IPS-11a (cell line): Measurements from ENCODE around the gene PSMB5.

ENCODE experiments used
- H3K4me3 ChIP-seq: one replicate; pipeline ENCODE4 v1.5.1; 2013; ENCODE audit warnings: low read depth, low read length, control low read depth

PSMB5 gene

DNA sequence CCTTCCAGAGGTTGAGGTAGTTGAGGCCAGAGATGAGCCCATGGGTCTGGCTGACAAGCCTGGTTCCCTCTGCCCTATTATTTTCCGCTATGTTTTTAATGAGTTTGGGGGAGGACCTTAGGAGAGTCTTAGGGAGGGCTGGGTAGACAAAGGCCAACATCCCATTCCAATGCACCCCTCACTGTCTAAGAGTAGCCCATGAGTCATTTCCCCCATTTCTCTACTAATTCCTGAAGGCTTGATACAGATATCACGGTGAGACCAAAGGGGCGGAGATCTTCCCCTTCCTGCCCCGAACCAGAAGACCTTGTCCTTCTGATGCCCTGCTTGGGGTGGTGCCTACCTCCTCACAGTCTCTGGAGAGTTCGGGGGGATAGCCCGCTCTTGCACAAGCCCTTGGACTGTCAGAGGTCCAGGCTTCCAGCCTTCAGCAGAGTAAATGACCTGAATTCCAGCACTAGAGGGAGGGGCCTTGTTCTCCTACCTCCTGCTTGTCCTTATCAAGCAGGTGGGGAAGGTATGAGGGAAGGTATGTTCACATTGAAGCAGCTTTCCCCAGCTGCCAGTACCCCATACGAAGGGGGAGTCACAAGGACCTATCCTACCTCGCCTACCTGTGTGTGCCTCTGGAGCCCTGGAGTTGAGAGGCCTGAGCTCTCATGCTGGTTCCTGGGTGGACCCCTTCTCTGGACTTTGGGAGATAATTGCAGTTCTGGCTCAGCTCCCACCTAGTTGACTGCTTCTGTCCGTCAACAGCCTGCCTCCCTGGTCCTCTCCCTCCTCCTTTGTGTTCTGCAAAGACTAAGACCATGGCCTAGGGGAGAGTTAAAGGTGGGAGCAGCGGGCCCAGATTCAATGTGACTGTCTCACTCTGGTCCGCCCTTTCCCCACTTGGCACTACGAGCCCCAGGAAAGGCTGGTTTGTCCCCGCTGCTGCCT, 11.0 kb upstream of the PSMB5 start:
- H3K4me3 ChIP-seq = no peak overlapping the region

DNA sequence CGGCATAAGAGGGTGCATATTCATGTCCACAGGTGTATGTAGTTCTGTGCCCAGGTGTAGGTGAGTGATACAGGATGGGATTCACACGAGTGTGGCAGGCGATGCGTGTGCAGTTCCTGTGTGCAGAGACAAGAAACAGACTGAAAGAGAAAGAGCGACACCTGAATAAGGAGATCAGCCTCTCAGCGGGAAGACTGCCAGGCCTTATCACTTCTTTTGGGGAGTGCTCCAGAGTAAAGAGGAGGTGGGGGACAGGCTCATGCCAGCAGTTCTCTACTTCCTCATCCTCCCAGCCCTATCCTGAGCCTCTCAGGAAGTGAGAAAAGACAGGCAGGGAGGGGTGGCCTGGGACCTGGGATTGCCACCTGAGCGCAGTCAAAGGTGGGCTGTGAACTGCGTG, 10.1 kb upstream of the PSMB5 start:
- H3K4me3 ChIP-seq = no peak overlapping the region

DNA sequence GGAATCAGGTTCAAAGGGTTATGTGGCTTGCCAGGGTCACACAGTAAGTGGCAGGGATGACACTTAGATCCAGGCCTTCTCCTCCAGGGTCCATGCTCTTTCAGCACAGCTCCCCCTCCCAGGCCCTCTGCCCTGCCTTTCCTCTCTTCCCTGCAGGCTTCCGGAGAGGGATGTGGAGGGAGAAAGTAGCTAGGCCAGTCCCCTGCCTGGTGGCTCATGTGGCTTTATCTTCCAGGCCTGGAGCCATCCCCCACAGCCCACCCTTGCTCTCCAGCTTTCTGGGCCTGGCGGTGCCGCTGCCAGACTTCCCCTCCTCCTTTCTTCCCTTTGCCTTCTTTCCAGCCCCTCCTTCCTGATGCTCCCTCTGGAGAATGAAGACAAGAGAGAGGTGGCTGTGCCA, 9.1 kb upstream of the PSMB5 start:
- no peak overlapping the region for H3K4me3 ChIP-seq

DNA sequence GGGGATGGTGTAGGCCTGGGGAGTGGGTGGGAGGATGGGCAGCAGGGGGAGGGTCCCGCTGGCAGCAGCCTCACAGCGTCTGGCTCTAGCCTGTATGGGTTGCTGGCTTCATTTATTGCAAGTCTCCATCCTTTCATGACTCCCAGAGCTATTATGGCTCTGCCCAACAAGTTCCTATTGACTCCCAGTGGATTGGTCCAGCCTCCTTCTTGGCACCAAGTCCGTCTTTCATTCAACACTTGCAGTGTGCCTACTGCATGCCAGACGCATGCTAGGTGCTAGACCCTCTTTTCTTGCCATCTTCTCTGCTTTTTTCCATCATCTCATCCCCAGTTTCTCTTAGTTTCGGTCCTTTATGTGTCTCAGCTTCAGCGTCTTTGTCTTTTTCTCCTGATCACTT, 8.4 kb upstream of the PSMB5 start:
- no peak overlapping the region for H3K4me3 ChIP-seq

DNA sequence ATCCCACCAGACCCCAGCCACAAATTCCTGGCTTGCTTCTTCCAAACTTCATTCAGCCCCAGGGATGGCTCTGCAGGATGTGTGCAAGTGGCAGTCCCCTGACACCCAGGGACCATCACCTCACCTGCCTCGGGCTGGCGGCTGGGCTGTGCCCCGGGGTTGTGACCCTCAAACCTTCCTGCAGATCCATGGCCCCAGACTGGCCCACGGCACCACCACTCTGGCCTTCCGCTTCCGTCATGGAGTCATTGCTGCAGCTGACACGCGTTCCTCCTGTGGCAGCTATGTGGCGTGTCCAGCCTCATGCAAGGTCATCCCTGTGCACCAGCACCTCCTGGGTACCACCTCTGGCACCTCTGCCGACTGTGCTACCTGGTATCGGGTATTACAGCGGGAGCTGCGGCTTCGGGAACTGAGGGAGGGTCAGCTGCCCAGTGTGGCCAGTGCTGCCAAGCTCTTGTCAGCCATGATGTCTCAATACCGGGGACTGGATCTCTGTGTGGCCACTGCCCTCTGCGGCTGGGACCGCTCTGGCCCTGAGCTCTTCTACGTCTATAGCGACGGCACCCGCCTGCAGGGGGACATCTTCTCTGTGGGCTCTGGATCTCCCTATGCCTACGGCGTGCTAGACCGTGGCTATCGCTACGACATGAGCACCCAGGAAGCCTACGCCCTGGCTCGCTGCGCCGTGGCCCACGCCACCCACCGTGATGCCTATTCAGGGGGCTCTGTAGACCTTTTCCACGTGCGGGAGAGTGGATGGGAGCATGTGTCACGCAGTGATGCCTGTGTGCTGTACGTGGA, 7.7 kb upstream of the PSMB5 start, which contains the start of gene PSMB11:
Gene PSMB11 (plus strand): TSS at position 51 of the 804 bp plus-strand sequence. CDS start 14 bp downstream, at position 65.
- no peak within 1 kb of the TSS for H3K4me3 ChIP-seq

DNA sequence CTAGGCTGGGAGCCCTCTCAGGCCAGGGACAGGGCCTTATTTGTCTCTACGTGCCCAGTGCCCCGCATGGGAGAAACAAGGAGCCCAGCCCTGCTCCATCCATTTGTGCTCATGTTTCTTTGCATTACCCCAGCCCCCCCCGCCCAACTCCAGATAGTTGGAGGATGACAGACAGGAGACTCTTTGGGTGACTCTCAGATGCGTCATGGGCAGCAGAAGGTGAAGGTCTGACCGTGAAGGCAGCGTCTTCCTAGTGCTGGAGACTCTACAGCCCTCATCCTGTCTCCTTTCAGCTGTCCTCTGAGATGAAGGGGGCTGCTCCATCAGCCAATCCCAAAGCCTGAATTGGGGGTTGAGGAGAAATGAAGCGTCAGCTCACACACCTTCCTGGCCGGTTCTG, 7.0 kb upstream of the PSMB5 start:
- no peak overlapping the region for H3K4me3 ChIP-seq

DNA sequence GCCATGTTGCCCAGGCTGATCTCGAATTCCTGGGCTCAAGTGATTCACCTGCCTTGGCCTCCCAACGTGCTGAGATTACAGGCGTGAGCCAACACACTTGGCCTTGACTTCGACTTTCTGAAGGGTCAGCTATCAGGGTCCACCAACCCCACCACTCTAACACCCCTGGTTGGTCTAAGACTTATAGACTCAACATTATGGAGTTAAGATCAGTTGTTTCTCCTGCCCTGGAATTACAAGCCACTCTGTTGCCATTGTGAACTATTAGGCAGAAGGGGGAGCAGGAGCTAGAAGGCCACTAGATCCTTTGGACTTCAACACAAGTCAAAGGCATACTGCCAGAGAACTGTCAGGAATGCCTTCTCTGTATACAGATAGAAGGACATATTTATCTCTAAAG, 5.4 kb upstream of the PSMB5 start:
- H3K4me3 ChIP-seq = no peak overlapping the region

DNA sequence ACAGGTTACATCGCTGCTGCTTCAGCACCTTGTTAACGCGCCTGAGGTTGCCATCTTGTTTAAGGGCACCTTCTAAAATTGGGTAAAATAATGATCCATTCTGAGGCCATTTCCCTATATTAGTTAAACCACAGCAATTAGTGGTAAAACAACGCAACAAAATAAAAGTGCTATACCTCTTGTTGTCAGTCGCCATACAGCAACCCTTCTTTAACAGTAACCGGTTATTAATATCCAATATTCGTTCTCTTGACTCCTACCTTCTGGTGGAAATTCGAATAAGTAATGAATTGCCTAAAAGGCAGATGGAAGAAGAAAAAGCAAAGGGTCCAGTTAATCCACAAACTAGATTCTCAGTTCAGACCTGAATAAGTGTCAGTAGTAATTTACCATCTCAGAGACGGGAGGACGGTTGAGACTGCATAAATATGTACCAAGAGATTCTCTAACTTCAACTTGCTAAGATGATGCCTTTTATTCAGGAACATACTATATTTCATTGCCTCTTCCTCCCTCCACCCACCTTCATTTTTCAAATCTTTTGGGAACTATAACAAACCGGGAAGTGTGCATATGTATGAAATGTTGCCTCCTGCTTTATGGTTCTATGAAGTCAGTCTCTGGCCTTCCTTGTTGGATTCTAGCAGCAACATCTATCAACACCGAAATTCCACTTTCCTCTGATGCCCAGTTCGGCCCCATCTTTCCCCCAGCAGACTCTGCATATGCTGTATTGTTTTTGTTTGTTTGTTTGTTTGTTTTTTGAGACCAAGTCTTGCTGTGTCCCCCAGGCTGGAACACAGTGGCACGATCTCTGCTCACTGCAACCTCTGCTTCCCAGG, 824 bp upstream of the PSMB5 start:
- peak overlapping the region; percentile 98 for H3K4me3 ChIP-seq

DNA sequence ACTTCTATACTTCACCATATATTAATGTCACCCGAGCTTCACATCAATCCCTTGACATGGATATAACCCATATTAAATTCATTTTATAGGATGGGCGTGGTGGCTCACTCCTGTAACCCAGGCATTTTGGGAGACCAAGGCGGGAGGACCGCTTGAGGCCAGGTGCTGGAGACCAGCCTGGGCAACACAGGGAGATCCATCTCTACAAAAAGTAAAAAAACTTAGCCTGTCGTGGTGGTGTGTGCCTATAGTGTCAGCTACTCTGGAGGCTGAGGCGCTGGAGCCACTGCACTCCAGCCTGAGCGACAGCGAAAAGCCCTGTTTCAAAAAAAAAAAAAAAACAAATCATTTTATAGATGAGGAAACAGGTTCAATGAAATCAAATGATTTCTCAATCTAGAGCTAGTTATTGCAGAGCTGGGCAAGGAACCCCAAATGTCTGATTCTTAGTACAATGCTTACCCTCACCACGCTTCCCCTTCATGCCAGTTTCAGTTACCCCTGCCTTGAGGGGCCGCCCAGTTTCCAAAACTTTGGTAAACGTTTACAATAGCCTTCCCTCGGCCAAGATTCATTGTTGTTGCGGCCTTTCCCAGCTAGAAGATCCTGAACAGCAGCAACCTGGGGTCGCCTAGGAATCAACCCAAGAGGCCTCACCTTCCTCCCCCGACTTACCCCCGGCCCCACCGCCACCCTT, 751 bp downstream of the PSMB5 start:
- H3K4me3 ChIP-seq = peak overlapping the region; percentile 98

DNA sequence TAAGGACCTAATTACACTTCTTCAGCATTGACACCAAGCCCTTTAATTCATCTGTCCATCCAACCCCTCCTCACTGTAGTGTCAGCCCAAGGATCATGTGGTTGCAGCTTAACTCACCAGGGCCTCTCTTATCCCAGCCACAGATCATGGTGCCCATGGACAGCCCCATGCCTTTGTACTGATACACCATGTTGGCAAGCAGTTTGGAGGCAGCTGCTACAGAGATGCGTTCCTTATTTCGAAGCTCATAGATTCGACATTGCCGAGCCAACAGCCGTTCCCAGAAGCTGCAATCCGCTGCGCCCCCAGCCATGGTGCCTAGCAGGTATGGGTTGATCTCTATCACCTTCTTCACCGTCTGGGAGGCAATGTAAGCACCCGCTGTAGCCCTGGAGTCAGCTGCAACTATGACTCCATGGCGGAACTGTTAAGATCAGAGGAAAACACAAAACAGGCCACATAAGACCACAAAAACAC, 1.4 kb downstream of the PSMB5 start:
- no peak overlapping the region for H3K4me3 ChIP-seq

DNA sequence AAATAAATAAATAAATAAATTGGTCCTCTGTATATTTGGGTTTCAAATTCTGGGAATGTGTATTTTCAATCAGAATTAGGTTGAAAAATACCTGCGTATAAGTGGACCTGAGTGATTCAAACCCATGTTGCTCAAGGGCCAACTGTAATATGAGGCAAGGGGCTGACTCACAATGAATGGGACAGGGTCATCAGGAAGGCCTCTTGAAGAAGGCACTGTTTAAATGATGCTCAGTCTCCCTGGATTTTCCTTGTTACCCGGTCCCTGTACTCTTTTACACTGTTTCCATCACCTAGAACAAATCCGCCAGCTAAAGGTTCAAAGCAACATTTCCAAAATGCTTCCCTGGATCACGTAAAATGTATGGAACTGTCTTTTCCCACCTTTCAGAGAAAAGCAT, 3.8 kb downstream of the PSMB5 start:
- no peak overlapping the region for H3K4me3 ChIP-seq

DNA sequence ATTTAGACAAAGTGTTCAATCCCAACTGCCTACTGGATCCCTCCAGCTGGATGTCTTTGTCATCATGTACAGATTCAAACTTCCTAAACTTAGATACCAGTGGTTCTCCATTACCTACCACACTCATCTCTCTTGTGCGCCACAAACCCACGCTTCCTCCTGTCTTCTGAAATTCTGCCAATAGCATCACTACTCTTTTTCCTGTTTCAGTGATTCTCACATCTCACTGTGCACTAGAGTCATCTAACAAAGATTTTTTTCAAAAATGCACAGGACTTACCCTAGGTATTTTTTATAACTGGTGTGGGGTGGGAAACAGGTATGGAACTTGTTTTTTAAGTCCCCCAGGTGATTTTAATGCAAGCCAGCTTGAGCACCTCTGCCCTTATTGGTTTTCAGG, 5.9 kb downstream of the PSMB5 start:
- no peak overlapping the region for H3K4me3 ChIP-seq

DNA sequence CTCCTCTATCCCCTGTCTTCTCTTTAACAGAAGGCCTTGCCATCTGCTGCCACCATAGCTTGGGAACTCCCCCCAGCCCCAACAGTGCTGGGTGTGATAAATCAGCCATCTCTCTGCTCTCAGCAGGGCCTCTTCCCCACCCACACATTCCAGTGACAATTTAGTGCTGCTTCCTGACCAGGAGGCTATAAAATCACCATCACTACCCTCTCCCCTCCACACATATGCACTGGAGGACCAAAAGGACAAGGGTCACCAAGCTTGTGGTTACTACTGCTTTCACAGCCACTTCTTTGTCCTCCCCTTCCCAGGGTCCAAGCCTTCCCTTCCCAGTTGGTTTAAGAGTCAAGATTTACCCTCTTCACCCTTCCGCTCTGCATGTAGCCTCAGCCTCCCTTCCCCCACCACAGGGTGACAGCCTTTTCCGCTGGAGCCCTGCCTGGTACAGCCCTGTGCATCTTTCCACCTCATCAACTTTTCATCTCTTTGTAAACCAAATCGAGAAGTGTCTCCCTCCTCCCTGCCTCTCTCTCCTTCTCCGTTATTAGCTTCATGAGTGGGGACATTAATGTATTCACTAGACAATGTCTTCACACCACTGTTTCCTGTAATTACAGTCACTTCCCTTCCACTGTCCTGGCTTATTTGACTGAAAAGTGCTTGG, 9.4 kb downstream of the PSMB5 start:
- no peak overlapping the region for H3K4me3 ChIP-seq

DNA sequence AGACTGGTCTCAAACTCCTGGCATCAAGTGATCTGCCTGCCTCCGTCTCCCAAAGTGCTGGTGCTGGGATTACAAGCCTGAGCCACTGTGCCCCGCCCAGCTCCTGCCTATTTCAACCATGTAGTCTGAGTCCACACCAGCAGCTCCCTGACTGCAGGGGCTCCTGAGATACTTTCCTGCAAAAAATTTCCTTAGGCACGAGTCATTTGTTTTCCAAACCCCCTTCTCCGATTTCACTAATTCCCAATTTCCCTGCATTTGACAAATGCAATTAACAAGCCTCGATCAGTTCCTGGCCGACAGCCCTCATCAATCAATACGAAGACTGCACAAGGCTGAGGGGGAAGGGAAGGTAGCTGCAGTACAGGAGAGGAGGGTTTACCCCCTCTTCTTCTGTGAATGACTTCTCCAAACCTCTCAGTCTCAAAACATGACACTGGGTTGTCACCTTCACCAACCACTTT, 10.1 kb downstream of the PSMB5 start:
- H3K4me3 ChIP-seq = no peak overlapping the region

DNA sequence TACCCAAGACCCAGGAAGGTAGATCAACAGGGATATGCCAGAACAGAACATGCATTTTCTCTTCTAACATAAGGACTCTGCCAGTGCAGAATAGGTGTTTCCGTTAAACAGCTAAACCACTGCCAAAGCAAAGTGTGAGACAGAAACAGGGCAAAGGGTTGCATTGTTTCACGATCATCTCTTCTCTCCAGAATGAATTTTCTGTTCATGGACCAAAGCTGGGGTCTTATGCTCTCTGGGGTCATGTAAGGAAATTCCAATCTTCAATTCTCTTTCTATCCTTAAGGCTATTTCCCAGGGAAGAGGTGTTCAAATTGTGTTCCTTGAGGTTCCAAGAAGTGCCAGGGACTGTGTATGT, 10.9 kb downstream of the PSMB5 start:
- H3K4me3 ChIP-seq = no peak overlapping the region

DNA sequence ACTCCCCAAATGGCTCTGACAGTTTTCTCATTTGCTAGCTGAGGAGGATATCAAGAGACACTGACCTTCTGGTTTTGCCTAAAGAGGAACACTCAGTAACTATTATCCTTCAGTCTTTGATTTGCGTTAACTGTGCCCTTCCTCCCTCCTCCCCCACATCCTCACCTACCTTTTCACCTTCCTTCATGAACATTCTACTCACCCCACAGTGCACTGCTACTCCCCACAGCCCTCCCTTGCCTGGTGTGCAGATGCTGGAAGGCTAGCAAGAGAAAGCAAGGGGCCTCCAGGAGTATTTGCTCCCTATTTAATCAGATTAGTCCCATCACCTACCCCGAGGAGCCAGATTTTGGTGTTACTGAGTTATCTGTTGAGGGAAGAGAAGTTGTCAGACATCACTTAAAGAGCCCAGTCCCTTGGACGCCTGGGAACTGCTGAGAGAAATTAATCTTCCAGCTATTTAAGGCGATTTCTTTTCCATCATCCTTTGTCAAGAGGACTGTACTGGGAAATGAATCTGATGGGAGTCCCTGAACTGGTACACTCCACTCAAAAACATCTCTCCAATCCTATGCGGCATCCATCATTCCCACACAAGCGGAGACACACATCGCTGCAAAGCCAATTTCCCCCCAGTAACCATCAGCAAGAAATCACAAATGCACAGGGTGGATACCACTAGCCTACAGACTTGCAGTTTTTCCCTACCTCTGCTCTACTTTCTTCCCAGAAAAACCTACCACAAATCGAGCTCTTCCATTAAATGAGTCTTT, 11.5 kb downstream of the PSMB5 start:
- no peak overlapping the region for H3K4me3 ChIP-seq

DNA sequence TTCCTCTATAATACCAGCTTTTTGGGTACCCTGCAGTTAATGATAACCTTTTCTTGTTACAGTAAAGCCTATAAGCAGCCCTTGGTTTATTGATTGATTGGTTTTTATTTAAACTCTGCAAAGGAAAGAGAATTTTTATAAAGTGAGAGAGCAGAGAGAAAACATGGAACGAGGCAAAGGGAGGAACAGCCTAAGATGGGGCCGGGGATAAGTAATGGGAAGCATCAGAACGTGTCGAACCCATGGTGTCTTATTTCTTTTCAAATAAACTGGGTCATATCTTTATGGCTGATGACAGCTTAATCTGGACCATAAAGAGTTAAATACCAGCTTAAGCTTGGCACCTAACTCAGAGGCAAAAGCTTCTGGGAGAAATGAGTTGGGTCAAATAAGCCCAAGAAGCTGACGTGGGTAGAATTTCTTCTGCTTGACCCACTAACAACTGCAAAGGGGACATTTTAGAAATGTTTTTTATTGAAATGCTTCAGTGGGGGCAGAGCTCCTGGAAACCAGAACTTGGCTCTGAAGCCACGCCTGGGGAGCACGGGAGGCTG, 12.7 kb downstream of the PSMB5 start:
- no peak overlapping the region for H3K4me3 ChIP-seq

DNA sequence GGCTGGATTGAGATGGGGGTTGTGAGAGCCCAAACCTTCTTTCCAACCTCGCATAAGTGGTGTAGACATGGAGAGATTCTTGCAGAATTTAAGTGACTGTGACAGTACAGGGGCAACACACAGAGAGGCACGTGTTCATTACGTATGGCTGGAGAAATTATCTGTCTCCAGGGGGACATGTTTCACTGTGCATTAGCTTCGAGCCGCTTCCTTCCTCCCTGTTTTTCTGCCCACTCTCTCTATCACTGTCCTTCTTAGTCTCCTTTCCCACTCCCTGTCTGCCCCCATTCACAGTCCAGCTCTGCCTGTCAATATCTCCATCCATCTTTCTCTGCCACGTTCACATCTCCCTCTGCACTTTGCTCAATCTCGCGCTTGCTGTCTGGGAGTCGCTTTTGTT, 13.3 kb downstream of the PSMB5 start:
- H3K4me3 ChIP-seq = no peak overlapping the region
